ENCODE results near the gene KLB. TPM values are rescaled to one million over a fixed set of nuclear protein-coding genes. Genes with fewer than 3 reads are reported as not detected.
"Not testable (repeated sequence)": the region's sequence is repeated elsewhere in the genome, so short reads cannot be mapped to it uniquely, and the experiment has no call there.

KLB gene
- under 0.01 TPM for total RNA-seq
- polyA plus RNA-seq (ENCODE audit: insufficient read depth in 1 of 8, insufficient read length in 8 of 8, low replicate concordance in 1 of 8): under 1 TPM; 0.03 to 0.12 (median 0.08) TPM
- long read RNA-seq, donor 1, partial matches to known transcripts: 461 of 490 reads
- long read RNA-seq, donor 1, other reads (novel, unspliced or antisense): 29 of 490 reads
- long read RNA-seq, donor 2, partial matches to known transcripts: 126 of 158 reads
- long read RNA-seq, donor 2, other reads (novel, unspliced or antisense): 32 of 158 reads
- long read RNA-seq, donor 3, partial matches to known transcripts: 546 of 948 reads
- long read RNA-seq, donor 3, other reads (novel, unspliced or antisense): 402 of 948 reads
- long read RNA-seq, donor 4, partial matches to known transcripts: 941 of 972 reads
- long read RNA-seq, donor 4, other reads (novel, unspliced or antisense): 31 of 972 reads
- long read RNA-seq, donor 5, partial matches to known transcripts: 2,081 of 2,295 reads
- long read RNA-seq, donor 5, other reads (novel, unspliced or antisense): 214 of 2,295 reads
- long read RNA-seq, donor 6, partial matches to known transcripts: 2,902 of 3,192 reads
- long read RNA-seq, donor 6, other reads (novel, unspliced or antisense): 290 of 3,192 reads
- long read RNA-seq, donor 7, partial matches to known transcripts: 1,824 of 1,973 reads
- long read RNA-seq, donor 7, other reads (novel, unspliced or antisense): 149 of 1,973 reads
- long read RNA-seq, donor 8, partial matches to known transcripts: 1,986 of 2,095 reads
- long read RNA-seq, donor 8, other reads (novel, unspliced or antisense): 109 of 2,095 reads
- long read RNA-seq, donor 9, partial matches to known transcripts: 1,136 of 1,229 reads
- long read RNA-seq, donor 9, other reads (novel, unspliced or antisense): 93 of 1,229 reads
- long read RNA-seq, donor 10, partial matches to known transcripts: 2,636 of 2,797 reads
- long read RNA-seq, donor 10, other reads (novel, unspliced or antisense): 161 of 2,797 reads
- long read RNA-seq, donor 11, partial matches to known transcripts: 1,016 of 1,096 reads
- long read RNA-seq, donor 11, other reads (novel, unspliced or antisense): 80 of 1,096 reads

- Histone ChIP-seq H3K9me3 (replicated peaks; ENCODE audit: control insufficient read depth, low read depth, low read length) (no peaks in the 10 kb centered on the region), H3K4me3 (ENCODE audit: low read length) (no peak within 1 kb of the TSS), H3K36me3 (ENCODE audit: control insufficient read depth, insufficient read depth, low read length) (no peaks in the 10 kb centered on the region), H3K4me1 (ENCODE audit: control insufficient read depth, insufficient read depth, low read length) (no peaks in the 10 kb centered on the region), H3K27me3 (ENCODE audit: control insufficient read depth, insufficient read depth, low read length) (peaks cover 2% of the 10 kb centered on the region), H3K27ac (ENCODE audit: low read length) (no peak within 1 kb of the TSS)
- peak; percentile 14 for DNase-seq
- no CpG with 5 or more reads among the region's 12 CpGs for WGBS (ENCODE audit: insufficient coverage)
These were observed at the start of gene KLB for GRCh38 chr4:39406763-39407583. Gene KLB, plus strand, starts transcription at chr4:39406930. Its CDS starts 20 bp downstream, at chr4:39406950.

- H3K9me3 ChIP-seq (replicated peaks; ENCODE audit: control insufficient read depth, low read depth, low read length): no peaks in the 10 kb centered on the region
- no CpG with 5 or more reads among the region's 1 CpG for WGBS (ENCODE audit: insufficient coverage)
- no peak overlapping the region for H3K4me3 ChIP-seq (ENCODE audit: low read length)
- no peak overlapping the region for H3K27ac ChIP-seq (ENCODE audit: low read length)
- no peak for DNase-seq
- H3K36me3 ChIP-seq (ENCODE audit: control insufficient read depth, insufficient read depth, low read length): no peaks in the 10 kb centered on the region
- H3K27me3 ChIP-seq (ENCODE audit: control insufficient read depth, insufficient read depth, low read length): no peaks in the 10 kb centered on the region
- no peaks in the 10 kb centered on the region for H3K4me1 ChIP-seq (ENCODE audit: control insufficient read depth, insufficient read depth, low read length)
These were observed 49.7 kb upstream of the KLB start for GRCh38 chr4:39357002-39357401.

DNA sequence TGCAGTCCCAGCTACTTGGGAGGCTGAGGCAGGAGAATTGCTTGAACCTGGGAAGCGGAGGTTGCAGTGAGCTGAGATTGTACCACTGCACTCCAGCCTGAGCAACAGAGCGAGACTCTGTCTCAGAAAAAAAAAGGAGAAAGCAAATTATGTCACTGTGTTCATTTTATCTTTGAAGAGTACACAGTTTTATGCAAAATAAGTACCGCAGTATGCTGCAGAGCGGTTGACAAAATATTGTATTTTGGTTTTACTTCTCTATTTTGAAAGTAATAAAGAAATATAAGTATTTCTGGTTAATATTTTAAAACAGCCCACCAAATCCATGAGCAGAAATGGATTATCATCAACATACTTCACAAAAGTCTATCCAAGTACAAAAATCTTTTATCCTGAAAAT, 46.1 kb upstream of the KLB start:
- not testable (repeated sequence) for H3K36me3 ChIP-seq (ENCODE audit: control insufficient read depth, insufficient read depth, low read length); H3K27me3 ChIP-seq (ENCODE audit: control insufficient read depth, insufficient read depth, low read length); DNase-seq; H3K9me3 ChIP-seq (replicated peaks; ENCODE audit: control insufficient read depth, low read depth, low read length); H3K27ac ChIP-seq (ENCODE audit: low read length); H3K4me1 ChIP-seq (ENCODE audit: control insufficient read depth, insufficient read depth, low read length); H3K4me3 ChIP-seq (ENCODE audit: low read length)
- WGBS (ENCODE audit: insufficient coverage): 100% methylated on average over 1 of the region's 4 CpGs

DNA sequence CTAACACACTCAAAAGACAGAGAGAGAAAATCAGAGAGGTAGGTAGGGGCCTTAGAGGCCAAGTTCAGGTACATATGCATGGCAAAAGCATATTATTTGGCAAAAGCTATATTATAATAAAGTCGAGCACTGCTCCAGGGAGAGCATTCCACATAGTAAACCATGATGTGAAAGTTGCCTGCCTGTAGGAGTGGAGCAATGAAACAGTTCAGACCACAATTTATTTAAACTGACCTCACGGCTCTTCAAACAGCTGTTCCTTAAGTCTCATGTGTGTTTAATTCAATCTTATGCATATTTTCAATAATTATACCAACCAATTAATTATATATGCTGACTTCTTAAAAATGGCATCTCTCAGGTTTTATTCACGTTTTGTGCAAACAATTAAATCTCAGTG, 43.9 kb upstream of the KLB start:
- Histone ChIP-seq H3K9me3 (replicated peaks; ENCODE audit: control insufficient read depth, low read depth, low read length) (no peaks in the 10 kb centered on the region), H3K4me3 (ENCODE audit: low read length) (no peak overlapping the region), H3K27ac (ENCODE audit: low read length) (no peak overlapping the region), H3K27me3 (ENCODE audit: control insufficient read depth, insufficient read depth, low read length) (no peaks in the 10 kb centered on the region), H3K36me3 (ENCODE audit: control insufficient read depth, insufficient read depth, low read length) (no peaks in the 10 kb centered on the region), H3K4me1 (ENCODE audit: control insufficient read depth, insufficient read depth, low read length) (peaks cover 5% of the 10 kb centered on the region)
- WGBS (ENCODE audit: insufficient coverage): no CpG with 5 or more reads among the region's 3 CpGs
- no peak for DNase-seq

GRCh38 chr4:39363773-39364393, 42.8 kb upstream of the KLB start:
- no peak for DNase-seq

DNA sequence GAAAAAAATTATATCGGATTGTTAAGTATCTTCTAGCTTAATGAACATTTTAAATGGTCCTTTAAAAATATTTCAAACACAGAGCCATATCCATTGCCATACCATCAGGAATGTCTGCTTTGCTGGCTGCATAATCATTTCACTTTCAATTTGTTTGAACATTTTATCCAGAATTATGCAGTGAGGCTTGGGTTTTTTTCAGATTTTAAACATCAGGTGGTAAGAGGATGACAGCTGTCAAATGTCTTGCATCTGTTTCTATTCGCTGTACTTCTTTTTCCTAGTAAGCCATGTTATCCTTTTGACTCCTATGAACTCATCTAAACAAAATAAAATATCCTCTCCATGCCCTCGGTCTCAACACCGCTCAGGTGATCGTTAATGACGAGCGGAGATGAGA, 41.4 kb upstream of the KLB start:
- peaks cover 5% of the 10 kb centered on the region for H3K4me1 ChIP-seq (ENCODE audit: control insufficient read depth, insufficient read depth, low read length)
- H3K27ac ChIP-seq (ENCODE audit: low read length): peak overlapping the region; percentile 87
- H3K36me3 ChIP-seq (ENCODE audit: control insufficient read depth, insufficient read depth, low read length): no peaks in the 10 kb centered on the region
- H3K27me3 ChIP-seq (ENCODE audit: control insufficient read depth, insufficient read depth, low read length): no peaks in the 10 kb centered on the region
- H3K9me3 ChIP-seq (replicated peaks; ENCODE audit: control insufficient read depth, low read depth, low read length): no peaks in the 10 kb centered on the region
- no CpG with 5 or more reads among the region's 7 CpGs for WGBS (ENCODE audit: insufficient coverage)
- H3K4me3 ChIP-seq (ENCODE audit: low read length): peak overlapping the region; percentile 87
- no peak for DNase-seq

More at GRCh38 chr4:39363773-39364393, 42.8 kb upstream of the KLB start:
- Histone ChIP-seq H3K27ac (ENCODE audit: low read length) (no peak overlapping the region), H3K36me3 (ENCODE audit: control insufficient read depth, insufficient read depth, low read length) (no peaks in the 10 kb centered on the region), H3K27me3 (ENCODE audit: control insufficient read depth, insufficient read depth, low read length) (no peaks in the 10 kb centered on the region), H3K9me3 (replicated peaks; ENCODE audit: control insufficient read depth, low read depth, low read length) (no peaks in the 10 kb centered on the region), H3K4me1 (ENCODE audit: control insufficient read depth, insufficient read depth, low read length) (peaks cover 5% of the 10 kb centered on the region), H3K4me3 (ENCODE audit: low read length) (no peak overlapping the region)
- no CpG with 5 or more reads among the region's 4 CpGs for WGBS (ENCODE audit: insufficient coverage)

- peak within 1 kb of the TSS; percentile 87 for H3K27ac ChIP-seq (ENCODE audit: low read length)
- H3K9me3 ChIP-seq (replicated peaks; ENCODE audit: control insufficient read depth, low read depth, low read length): no peaks in the 10 kb centered on the region
- H3K27me3 ChIP-seq (ENCODE audit: control insufficient read depth, insufficient read depth, low read length): no peaks in the 10 kb centered on the region
- H3K36me3 ChIP-seq (ENCODE audit: control insufficient read depth, insufficient read depth, low read length): no peaks in the 10 kb centered on the region
- whole genome bisulfite sequencing (ENCODE audit: insufficient coverage): under 1% methylated on average over 44 of the region's 60 CpGs
- peaks cover 5% of the 10 kb centered on the region for H3K4me1 ChIP-seq (ENCODE audit: control insufficient read depth, insufficient read depth, low read length)
- peak within 1 kb of the TSS; percentile 87 for H3K4me3 ChIP-seq (ENCODE audit: low read length)
- DNase-seq: peak; percentile 97
These were observed 40.6 kb upstream of the KLB start, which contains the start of gene RFC1 for GRCh38 chr4:39365830-39366771. Gene RFC1, minus strand, starts transcription at chr4:39366362. Its CDS starts 121 bp downstream, at chr4:39366241.

DNA sequence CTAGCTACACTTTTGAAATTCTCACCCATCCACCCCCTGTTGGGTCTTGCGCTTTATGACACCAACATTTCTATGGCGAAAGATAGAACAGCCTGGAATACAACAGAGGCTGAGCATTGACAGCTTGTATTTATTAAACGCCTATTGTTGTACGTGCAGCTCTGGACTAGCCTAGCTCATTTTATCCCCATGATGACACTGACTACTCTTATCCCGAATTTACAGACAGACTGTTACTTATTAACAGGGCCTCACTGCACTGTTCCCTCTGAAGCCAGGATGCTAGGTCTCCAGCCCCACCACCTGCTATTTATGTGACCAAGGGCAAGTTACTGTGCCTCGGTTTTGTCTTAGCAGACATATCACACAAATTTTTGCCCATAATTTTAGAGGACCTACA, 39.6 kb upstream of the KLB start:
- Histone ChIP-seq H3K9me3 (replicated peaks; ENCODE audit: control insufficient read depth, low read depth, low read length) (no peaks in the 10 kb centered on the region), H3K4me3 (ENCODE audit: low read length) (no peak overlapping the region)
- 85% methylated on average over 5 of the region's 6 CpGs for WGBS (ENCODE audit: insufficient coverage)

More for the DNA sequence above, 39.6 kb upstream of the KLB start:
- H3K36me3 ChIP-seq (ENCODE audit: control insufficient read depth, insufficient read depth, low read length): no peaks in the 10 kb centered on the region
- DNase-seq: no peak
- peaks cover 5% of the 10 kb centered on the region for H3K4me1 ChIP-seq (ENCODE audit: control insufficient read depth, insufficient read depth, low read length)
- no peaks in the 10 kb centered on the region for H3K27me3 ChIP-seq (ENCODE audit: control insufficient read depth, insufficient read depth, low read length)
- no peak overlapping the region for H3K27ac ChIP-seq (ENCODE audit: low read length)
